Measurements from ENCODE around the gene CAD.

CAD gene

DNA sequence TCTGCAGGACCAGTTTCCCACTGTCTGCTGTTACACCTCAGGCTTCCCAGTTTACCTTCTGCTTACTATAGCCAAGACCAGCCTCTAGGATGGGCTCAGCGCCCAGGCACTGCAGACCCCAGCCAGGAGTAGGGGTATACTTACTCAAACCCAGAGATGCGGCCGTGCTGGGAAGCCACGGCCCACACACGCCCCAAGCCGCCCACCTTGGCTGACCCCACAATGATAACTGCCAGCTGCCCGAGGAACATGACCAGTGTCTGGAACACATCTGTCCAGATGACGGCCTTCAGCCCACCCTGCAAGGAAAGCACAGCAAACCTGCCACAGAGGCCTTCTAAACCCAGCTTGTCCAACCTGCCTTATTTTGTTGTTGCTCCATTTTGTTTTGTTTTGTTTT lies 12.0 kb upstream of the CAD start:
- H3K36me3 ChIP-seq (ENCODE audit: control insufficient read depth, low read length): peaks cover 88% of the 10 kb centered on the region
- H3F3A ChIP-seq (ENCODE audit: control insufficient read depth, insufficient read depth): no peaks in the 10 kb centered on the region; the same call in 1 of the 2 replicates
- H3K27ac ChIP-seq (ENCODE audit: low read depth, low read length): no peak overlapping the region
- no peaks in the 10 kb centered on the region for H3K9me3 ChIP-seq (ENCODE audit: control insufficient read depth, insufficient read depth, low read length)
- H4K20me1 ChIP-seq (ENCODE audit: control insufficient read depth, insufficient read depth, low read depth, low read length): no peaks in the 10 kb centered on the region
- no peak overlapping the region for H3K4me3 ChIP-seq (ENCODE audit: low read length)
- H3K27me3 ChIP-seq (ENCODE audit: control insufficient read depth, low read length): no peaks in the 10 kb centered on the region
- H3K4me2 ChIP-seq (ENCODE audit: low read length): no peak overlapping the region
- peaks cover 16% of the 10 kb centered on the region for H3K4me1 ChIP-seq (ENCODE audit: control insufficient read depth, low read length)
- TF ChIP-seq, protein P1, sequence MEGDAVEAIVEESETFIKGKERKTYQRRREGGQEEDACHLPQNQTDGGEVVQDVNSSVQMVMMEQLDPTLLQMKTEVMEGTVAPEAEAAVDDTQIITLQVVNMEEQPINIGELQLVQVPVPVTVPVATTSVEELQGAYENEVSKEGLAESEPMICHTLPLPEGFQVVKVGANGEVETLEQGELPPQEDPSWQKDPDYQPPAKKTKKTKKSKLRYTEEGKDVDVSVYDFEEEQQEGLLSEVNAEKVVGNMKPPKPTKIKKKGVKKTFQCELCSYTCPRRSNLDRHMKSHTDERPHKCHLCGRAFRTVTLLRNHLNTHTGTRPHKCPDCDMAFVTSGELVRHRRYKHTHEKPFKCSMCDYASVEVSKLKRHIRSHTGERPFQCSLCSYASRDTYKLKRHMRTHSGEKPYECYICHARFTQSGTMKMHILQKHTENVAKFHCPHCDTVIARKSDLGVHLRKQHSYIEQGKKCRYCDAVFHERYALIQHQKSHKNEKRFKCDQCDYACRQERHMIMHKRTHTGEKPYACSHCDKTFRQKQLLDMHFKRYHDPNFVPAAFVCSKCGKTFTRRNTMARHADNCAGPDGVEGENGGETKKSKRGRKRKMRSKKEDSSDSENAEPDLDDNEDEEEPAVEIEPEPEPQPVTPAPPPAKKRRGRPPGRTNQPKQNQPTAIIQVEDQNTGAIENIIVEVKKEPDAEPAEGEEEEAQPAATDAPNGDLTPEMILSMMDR (IDR thresholded peaks at IDR 0.05; ENCODE audit: low read depth, low read length, poor library complexity, severe bottlenecking): no peak
- TF ChIP-seq EZH2phosphoT487 (IDR thresholded peaks at IDR 0.05; ENCODE audit: borderline replicate concordance, low read length): no peak
- H3K9me2 ChIP-seq (replicated peaks; ENCODE audit: control insufficient read depth, low read length): no peaks in the 10 kb centered on the region
- H3K79me2 ChIP-seq (ENCODE audit: control insufficient read depth, low read length): peaks cover 15% of the 10 kb centered on the region

DNA sequence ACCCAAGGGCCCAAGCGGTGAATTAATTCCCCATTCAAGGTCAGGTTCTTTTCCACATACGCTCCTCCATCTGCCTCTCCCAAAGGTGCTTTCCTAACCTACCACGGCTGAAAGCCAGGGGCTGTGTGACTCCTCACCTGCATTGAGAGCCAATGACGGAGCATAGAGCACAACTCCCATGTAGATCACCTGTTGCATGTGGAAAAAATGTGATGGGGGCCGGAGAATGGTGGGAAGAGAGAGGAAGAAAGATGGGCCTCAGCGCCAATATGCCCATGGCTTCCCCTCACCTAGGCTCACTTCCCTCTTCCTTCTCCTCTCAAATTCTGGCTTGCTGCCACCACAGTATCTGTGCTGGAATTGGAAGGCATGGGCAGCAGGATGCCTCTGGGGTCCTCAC lies 10.8 kb upstream of the CAD start:
- H3K79me2 ChIP-seq (ENCODE audit: control insufficient read depth, low read length): peaks cover 20% of the 10 kb centered on the region
- no peaks in the 10 kb centered on the region for H4K20me1 ChIP-seq (ENCODE audit: control insufficient read depth, insufficient read depth, low read depth, low read length)
- H3K27me3 ChIP-seq (ENCODE audit: control insufficient read depth, low read length): no peaks in the 10 kb centered on the region
- no peak for TF ChIP-seq EZH2phosphoT487 (IDR thresholded peaks at IDR 0.05; ENCODE audit: borderline replicate concordance, low read length)
- TF ChIP-seq, protein P1 (IDR thresholded peaks at IDR 0.05; ENCODE audit: low read depth, low read length, poor library complexity, severe bottlenecking): no peak
- no peak overlapping the region for H3K27ac ChIP-seq (ENCODE audit: low read depth, low read length)
- H3K4me1 ChIP-seq (ENCODE audit: control insufficient read depth, low read length): peaks cover 27% of the 10 kb centered on the region
- H3K9me3 ChIP-seq (ENCODE audit: control insufficient read depth, insufficient read depth, low read length): no peaks in the 10 kb centered on the region
- H3F3A ChIP-seq (ENCODE audit: control insufficient read depth, insufficient read depth): no peaks in the 10 kb centered on the region; the same call in 1 of the 2 replicates
- H3K4me3 ChIP-seq (ENCODE audit: low read length): no peak overlapping the region
- peaks cover 83% of the 10 kb centered on the region for H3K36me3 ChIP-seq (ENCODE audit: control insufficient read depth, low read length)
- H3K4me2 ChIP-seq (ENCODE audit: low read length): no peak overlapping the region
- H3K9me2 ChIP-seq (replicated peaks; ENCODE audit: control insufficient read depth, low read length): no peaks in the 10 kb centered on the region

DNA sequence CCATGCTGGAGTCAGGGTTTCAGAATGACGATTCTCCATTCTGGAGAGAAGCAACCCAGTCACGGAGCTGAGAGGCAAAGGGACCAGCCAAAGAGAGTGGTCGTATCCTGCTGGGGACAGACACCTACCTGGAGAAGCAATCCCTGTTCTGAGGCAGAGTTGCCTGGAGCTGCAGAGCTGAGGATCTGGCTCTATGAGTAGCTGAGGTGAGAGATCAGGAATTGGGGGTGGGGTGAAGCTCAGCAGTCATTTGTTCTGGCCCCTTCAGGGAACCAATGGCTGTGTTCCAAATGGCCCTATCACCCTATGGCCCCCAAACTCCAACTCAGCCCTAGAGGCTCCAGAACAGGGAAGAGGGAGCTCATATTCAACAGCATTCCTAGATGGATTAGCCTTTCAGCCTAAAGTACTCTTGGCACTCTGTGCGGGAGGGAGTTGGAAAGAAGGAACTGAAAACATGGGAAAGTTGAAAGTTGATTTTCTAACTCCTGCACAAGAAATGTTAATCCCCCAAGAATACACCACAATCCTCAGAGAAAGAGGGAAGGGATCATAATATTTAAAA lies 8.6 kb upstream of the CAD start:
- H3K4me2 ChIP-seq (ENCODE audit: low read length): no peak overlapping the region
- H3K9me2 ChIP-seq (replicated peaks; ENCODE audit: control insufficient read depth, low read length): no peaks in the 10 kb centered on the region
- peaks cover 78% of the 10 kb centered on the region for H3K36me3 ChIP-seq (ENCODE audit: control insufficient read depth, low read length)
- TF ChIP-seq, protein P1 (IDR thresholded peaks at IDR 0.05; ENCODE audit: low read depth, low read length, poor library complexity, severe bottlenecking): no peak
- no peak for TF ChIP-seq EZH2phosphoT487 (IDR thresholded peaks at IDR 0.05; ENCODE audit: borderline replicate concordance, low read length)
- H3K79me2 ChIP-seq (ENCODE audit: control insufficient read depth, low read length): peaks cover 36% of the 10 kb centered on the region
- H3K9me3 ChIP-seq (ENCODE audit: control insufficient read depth, insufficient read depth, low read length): no peaks in the 10 kb centered on the region
- H3K4me1 ChIP-seq (ENCODE audit: control insufficient read depth, low read length): peaks cover 33% of the 10 kb centered on the region
- H4K20me1 ChIP-seq (ENCODE audit: control insufficient read depth, insufficient read depth, low read depth, low read length): no peaks in the 10 kb centered on the region
- H3K27me3 ChIP-seq (ENCODE audit: control insufficient read depth, low read length): no peaks in the 10 kb centered on the region
- H3K4me3 ChIP-seq (ENCODE audit: low read length): no peak overlapping the region
- H3K27ac ChIP-seq (ENCODE audit: low read depth, low read length): no peak overlapping the region
- no peaks in the 10 kb centered on the region; the same call in 1 of the 2 replicates for H3F3A ChIP-seq (ENCODE audit: control insufficient read depth, insufficient read depth)
